ENCODE data around the gene EHD1.

The EHD1 gene

DNA sequence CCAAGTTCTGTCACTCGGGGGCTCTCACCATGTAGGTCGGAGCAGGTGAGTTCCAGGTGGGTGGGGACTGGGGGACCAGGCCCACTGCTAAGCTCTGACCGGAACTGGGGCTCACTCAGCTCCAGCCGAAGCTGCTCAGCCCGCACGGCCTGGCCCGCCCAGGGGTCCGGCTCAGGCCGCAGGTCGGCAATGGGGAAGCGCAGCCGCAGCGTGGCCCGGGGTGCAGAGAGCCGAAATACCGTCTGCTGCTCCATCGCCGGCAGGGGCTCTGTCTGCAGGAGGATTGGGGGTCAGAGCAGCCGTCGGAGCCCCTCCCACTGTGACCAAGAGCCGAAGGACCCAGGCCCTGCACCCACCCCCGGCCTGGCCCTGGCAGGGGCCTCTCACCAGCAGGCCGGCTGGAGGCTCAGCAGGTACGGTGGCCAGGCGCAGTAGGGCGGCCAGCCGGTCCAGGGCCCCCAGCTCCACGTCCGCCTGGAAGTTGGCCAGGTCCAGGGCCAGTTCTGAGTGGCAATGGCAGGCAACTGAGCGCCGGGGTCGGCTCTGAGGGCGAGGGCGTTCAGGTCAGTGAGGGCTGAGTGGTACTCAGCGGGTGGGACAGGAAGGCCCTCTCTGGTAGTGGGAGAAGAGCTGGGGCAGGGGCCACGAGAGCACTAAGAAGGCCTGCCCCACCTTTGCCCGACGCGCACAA, 31.4 kb upstream of the EHD1 start:
- no peak for DNase-seq

DNA sequence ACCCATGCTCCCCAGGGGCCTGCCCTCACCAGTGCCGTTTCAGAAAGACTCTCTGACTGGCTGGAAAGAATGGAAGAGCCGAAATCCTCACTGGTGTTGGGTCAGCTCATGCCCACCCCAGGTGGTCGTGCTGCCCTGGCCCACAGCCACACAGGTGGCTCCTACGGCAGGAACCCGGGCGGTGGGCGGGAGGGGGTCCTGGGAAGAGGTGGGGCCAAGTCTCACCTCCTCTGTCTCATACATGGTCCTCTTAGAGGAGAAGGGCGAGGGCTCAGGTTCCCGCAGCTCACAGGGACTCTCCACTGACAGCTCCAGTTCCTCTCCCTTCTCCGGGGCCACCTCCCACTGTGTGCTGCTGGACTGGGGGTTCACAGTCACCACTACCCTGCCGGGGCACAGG, 30.3 kb upstream of the EHD1 start:
- DNase-seq: no peak

DNA sequence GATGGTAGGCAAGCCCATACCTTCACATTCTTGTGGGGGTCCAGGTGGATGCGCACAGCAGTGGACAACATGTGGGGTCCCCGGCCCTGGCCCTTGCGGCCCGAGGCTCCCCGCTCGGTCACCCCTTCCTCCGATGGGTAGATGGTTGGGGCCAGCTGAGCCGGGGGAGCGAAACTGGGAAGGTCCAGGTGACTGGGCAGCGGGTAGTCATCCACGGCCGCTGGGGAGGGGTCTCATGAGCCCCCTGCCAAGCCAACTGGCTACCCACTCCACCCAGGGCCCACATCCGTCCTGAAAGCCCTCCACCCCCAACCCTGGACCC, 27.9 kb upstream of the EHD1 start:
- DNase-seq: no peak

DNA sequence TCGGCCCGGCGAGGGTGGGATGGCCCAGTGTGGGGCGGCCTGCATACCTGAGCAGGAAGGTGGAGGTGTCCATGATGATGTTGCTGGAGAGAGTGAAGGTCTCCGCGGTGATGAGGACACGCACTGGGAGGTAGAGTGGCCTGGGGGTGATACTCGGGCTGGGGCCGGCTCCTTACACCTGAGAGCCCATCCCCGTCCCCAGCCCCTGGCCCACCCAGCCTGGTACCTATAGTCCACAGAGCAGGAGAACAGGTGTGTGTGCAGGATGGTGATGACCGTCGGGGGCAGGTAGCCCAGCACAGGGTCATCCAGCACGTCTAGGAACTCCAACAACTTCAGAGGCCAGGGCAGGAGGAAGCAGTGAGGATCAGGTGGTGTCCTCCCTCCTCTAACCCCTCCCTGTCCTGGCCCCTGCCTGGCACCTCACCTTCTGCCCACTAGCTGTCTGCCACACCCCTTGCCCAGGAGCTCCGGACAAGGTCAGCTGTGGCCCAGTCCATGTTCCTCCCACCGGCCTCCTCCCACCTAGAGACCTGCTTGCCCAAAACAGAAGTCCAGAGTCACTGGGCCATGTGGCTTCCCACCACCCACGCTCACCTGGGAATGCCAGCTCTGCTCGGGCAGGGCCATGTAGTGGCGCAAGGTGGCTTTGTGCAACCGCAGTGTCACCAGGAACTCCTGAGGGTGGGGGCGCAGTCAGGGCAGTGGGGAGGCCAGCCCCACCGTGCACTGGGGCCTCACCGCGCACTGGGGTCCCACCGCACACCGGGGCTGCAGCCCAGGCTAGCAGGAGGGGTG, 27.3 kb upstream of the EHD1 start:
- no peak for DNase-seq

DNA sequence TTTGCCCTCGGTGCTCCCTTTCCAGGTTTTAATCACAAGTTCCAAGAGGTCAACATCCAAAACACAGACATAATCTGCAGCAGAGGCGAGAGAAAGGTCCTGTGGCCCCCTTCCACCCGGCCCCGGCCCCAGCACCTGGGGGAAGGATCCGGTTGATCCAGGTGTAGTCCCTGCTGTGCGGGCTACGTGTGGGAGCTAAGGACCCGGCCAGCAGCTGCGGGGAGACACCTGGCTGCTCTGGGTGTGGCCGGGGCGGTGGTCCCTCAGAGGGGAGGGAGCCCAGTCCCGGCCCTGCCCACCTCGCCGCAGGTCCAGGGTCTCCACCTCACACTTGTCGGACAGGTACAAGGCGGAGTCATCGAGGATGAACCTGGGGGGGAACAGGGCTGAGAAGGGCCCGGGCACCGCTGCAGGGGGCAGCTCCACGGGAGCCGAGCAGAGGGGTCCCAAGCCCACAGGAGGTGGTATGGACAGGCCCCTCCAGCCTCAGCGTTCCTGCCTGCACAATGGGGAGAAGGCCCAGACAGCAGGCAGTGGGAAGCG, 24.9 kb upstream of the EHD1 start:
- DNase-seq: no peak

DNA sequence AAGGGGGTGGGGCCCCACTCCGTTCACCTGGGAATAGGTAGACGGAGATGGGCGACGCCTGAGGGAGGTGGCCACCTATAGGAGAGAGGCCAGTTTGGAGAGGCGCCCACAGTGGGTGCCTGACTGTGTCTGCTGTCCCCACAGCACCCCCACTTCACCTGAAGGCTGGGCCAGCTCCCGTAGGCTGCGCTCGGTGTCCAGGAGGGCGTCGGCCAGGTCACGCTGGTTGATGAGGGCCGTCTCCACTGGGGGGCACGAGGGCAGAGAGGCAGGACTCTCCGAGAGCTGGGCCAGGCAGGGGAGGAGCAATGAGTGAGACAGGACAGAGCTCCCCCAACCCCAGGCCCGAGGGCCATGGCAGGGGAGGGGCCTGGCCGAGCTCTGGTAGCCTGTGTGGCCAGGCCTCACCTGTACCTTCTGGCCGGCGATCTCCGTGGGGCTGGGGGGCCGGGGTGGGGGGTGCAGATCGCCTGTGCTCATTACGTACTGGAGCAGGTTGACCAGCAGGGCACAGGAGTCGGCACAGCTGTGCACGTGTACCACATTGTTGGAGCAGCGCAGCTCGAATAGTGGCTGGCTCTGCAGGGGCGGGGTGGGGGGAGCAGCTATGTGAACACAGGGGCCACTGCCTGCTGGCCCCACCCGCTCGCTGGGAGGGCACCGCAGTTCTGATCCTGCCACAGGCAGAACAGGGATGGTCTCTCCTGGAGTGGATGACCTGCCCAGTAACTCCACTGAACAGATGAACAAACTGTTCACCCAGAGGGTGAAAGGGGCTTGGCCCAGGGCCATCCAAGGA, 23.9 kb upstream of the EHD1 start:
- DNase-seq: no peak

DNA sequence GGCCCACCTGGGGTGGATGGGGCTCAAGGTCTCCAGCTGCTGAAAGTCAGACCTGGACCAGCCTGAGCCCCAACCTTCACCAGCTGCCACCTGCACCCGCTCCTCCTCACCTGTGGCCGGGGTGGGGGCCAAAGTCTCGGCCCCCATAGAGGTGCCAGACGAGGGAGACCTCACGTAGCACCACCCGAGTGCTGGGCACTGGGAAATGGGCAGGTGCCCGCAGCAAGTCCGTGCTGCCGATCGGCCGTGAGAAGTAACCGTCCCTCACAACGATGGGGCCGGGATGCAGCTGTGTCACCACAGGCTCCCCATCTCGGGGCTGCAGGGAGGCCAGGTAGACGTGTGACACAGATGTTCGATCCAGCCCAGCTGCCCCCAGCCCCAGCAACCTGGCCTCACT, 22.4 kb upstream of the EHD1 start:
- DNase-seq: no peak

DNA sequence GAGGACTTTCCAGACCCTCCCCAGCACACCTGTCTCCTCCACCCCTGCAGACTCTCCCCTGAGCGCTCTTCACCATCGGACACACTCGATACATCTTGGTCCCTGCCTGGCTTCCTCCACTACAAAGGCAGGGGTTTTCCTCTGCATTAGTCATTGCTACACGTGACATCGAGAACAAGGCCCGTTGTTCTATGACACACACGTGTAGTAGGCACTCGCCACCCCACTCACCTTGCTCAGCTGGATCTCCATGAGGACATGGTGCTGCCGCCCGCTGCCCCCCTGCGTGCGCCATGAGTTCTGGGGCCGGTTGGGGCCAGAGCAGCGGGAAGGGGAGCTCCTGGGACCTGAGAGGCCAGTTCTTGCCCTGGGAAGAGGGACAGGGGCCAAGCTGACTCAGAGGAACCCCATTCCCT, 21.9 kb upstream of the EHD1 start:
- DNase-seq: peak; percentile 90

DNA sequence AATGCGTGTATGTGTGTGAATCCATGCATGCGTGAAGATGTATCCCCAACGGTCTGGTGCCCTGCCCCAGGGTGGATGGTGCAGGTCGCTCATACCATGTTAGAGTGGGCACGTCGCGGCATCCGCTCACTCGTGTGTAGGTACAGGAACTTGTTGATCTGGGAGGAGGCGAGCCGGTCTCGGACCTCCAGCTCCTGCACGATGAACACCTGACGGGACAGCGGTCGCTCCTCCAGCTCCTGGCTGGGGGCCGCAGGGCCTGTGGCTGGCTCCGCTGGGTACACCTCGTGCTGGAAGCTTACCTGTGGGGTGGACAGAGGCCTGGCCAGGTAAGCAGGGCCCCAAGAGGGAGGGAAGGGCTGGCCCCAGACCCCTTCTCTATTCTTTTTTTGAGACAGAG, 20.1 kb upstream of the EHD1 start:
- no peak for DNase-seq

DNA sequence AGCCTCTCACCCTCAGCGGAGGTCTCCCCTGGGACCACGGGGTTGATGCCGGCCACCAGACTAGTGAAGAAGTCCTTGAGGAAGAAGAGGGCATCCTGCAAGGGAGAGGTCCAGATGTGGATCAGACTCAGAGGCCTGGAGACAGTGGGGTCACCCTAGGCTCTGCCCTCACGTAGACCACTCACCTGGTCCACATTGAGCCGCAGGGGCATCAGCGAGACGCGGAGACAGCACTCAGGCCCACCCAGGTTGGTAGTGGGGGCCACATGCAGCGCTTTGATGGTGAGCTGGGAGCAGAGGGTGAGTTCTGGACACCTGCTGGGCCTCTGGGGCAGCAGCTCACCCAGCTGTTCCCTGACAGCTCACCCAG, 19.6 kb upstream of the EHD1 start:
- DNase-seq: no peak

DNA sequence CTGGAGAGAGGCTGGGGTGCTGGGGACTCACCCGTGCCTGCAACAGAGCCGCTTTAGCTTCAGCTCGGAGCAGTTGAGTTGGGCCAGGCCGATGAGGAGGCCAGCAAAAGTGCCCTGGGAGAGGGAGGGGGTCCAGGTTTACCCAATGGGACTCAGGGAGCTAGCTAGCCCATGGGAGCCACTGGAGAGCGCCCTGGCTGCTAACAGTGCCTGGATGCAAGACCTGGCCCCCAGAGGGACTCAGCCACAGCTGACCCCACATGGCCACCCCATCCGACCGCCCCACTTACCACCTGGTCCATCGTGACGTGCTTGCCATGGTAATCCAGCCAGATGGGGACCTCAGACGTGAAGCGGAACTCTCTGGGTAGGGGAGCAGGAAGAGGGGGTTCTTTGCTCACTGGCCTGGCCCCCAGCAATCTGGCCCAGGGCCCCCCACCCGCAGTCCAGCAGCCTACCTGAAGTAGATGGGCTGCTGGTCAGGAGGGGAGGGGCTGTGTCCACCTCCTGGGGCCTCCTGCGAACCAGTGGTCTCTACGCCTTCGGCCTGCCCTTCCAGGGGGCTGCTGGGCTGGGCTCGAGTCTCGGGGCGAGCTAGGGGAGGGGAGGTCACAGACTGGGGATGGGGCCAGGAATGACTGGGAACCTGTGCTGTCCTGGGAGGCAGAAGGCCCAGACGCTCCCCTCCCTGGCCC, 19.1 kb upstream of the EHD1 start:
- no peak for DNase-seq

DNA sequence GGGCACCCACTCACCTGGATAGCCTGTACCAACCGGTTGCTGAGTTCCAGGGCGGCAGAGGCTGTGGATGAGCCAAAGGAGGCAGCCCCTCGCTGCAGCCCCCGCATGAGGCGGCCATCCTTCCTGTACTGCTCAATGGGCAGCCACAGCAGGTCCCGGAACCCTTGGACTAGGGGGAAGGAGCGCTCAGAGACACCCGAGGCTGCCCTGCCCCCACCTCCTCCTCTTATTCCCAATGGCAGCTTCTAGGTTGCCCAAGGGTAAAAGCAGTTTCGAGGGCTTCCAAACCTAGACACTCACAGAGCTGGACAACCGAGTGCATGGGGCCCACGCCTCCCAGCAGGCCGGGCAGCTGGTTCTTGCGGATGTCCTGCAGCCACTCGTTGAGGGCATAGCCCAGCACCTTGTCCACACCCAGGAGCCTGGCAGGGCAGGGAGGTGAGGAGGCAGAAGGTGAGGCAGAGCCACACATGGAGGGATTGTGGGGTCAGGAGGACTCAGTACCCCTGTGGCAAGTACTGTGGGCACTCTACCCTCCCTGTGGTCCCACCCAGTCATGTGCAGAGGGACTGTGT, 18.1 kb upstream of the EHD1 start:
- no peak for DNase-seq

DNA sequence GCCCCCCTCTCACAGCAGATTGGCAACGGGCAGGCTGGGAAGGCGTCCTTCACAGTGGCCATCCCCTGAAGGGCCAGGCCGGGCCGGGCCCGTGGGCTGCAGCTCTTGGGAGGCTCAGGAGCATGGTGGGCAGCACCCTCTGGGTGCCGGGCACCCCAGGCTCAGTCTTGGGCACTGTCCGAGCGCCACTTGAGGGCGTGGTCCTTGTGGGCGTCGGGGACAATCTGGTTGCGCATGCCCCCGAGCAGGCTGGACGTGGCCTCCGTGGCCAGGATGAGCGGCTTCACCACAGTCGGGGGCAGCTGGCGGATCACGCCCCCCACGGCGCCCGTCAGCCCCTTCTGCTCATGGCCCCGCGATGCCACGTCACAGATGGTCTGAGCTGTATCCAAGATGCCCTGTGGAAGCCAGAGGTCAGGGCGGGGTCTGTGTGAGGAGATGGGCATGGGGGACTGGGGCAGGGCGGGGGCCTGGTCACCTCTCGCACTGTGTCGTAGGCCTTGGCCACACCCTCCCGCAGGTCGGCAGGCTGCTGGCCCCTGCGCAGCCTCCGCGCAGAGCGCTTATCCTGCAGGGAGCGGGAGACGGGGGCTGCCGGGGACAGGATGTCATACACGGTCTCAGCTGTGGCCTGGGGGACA, 16.5 kb upstream of the EHD1 start:
- no peak for DNase-seq

DNA sequence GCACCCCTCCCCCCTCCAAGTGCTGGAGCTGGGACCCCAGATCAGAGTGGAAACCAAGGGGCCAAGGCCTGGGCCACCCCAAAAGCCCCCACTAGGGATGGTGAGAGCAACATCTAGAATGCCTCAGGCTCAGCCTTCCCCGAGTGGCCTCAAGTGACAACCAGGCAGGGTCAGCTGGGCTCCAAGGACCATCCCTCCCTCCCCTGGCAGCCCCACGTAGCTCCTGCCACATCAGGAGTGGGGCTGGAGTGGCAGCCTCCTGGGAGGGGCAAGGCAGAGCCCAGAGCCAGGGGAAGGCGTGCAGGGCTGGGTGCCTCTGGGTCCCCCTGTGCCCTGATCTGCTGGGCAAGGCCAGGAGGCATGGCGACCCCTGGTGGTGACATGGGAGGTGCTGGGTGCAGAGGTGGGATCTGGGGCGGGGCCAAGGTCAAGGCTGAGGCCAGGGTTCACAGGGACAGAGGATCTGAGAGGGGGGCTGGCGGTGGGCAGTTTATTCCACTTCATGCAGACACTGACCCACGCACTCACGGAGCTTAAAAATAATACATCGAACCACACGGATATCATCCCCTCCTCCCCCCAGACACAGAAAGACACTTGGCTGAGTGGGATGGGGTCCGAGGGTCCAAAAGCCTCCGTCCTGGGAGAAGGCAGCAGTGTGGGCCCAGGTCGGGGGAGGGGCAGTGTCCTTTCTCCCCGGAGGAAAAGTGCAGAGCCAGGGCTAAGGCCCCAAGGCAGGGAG, 15.8 kb upstream of the EHD1 start:
- peak; percentile 81 for DNase-seq

DNA sequence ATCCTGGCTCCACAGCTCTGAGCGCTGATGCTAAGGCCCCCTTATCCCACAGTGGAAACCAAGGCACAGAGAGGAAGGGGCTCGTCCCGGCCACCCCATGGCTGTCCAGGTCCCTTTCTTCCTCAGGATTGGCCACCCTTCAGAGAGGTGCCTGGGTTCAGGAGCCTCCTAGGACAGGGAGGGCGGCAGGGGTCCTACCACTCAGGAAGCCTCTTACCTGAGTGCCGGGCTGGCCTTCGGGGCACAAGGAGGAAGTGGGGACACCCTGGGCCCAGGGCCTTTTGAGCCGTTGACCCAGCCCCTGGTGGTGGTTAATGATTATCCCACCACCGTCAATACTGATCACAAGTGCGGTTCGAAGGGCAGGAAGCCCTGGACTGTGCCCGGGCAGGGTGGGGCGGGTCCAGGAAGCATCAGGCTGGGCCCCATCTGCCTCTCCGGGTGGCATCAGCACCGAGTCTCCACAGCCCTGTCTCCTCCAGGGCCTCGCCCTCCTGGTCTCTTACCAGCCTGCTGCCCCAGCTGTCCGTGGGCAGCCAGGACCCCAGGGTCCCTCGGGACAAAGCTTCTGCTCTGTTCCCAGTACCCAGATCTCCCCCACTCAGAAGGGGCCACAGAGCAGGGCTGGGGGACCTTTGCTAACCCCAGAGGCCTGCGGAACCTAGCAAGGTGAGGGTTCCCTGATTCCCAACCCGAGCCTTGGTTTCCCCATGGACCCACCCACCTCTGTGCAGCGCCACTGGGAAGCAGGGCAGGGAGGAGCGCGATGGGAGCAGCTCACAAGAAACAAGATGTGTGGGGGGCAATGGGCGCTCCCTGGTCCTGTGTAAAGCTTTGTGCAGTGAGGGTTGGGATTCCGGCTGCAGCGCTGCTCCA, 15.0 kb upstream of the EHD1 start:
- DNase-seq: no peak

DNA sequence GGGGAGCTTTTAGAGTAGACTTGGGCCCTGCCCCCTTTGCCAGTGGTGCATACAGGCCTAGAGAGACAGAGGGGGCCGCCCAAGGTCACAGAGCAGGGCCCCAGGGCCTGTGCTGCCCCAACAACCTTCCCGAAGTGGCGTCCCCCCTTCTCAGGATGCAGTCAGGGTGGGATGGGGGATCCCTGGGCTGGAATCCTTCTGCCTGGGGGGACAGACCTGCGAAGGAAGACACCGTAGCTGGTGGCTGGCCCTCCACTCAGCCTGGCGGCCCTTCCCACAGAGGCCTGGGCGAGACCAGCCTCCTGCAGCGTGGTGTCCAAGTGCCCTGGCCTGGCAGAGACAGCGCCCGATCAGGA, 14.4 kb upstream of the EHD1 start:
- no peak for DNase-seq

DNA sequence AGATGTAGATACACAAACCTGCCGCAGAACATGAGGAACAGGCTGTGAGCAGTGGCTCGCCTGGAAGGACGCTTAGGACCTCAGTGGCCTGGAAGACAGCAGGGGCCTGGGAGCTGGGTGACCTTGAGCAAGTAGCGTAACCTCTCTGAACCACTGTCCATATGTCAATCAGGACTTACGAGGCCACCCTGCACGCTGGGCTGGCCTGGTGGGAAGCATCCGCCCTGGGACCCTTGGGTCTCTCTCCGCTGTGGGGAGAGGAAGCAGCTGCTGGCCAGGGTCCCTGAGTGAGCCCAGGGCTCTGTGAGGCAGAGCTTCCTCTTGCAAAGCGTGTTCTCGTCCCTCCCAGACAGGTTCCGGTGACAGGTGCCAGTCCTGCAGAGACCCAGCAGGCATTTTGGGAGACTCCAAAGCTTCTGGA, 14.0 kb upstream of the EHD1 start:
- no peak for DNase-seq

DNA sequence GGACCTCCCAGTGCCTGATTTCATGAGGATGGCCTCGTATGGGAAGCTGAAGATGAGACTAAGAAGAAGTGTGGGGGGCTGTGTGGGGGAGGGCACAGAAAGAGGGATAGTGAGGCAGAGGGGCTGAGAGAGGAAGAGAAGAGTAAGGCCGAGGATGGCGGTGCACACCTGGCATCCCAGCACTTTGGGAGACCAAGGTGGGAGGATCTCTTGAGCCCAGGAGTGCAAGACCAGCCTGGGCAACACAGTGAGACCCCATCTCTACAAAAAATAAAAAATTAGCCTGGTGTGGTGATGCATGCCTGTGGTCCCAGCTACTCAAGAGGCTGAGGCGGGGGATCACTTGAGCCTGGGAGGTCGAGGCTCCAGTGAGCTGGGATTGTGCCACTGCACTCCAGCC, 13.5 kb upstream of the EHD1 start:
- no peak for DNase-seq

DNA sequence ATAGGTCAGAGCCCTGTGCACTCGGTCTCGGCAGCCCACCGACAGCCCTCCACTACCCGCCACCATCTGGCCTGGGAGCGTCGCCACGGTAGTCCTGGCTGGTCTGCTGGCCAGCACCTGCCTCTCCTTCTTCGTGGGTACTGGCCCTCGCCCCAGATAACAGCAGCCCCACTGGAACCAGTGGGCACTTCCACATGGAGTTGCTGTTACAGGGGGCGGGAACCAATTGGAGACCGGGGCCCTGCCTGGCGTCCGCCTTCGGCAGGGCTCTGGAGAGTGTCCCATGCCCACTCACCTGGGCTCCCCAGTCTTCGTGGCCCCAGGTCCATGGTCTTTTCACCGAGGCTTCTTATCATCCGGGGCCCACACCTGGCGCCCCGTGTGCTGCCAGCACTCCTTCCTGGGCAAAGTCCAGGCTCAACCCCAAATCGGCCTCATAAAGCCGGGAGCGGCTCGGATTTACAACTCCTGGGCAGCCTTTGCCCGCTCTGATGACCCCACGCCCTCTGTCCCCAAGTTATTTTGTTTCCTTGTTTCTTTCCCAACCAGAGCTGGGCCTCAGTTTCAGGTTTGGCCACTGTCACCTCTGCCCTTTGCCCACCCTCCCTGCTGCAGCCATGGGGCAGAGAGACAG, 12.9 kb upstream of the EHD1 start:
- DNase-seq: no peak

DNA sequence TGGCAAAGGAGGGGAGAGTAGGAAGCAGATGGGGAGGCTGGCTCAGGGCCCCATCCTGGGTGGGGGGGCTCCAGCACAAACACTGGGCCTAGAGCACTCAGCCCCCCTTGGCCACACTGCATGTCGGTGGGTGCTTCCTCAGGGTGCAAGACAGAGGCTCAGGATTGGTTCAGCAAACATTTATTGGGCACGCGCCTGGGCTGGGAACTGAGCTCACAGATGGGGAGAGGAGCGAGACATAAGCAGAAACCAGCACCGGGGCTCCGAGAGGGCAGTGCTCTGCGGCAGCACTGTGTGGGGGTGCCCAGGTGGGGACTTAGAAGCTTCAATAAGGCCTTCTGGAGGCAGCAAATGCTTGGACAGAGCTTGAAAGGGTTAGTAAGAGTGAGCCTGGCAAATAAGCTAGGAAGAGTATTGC, 12.1 kb upstream of the EHD1 start:
- no peak for DNase-seq

Measured in CD4-positive, alpha-beta T cell treated with Interleukin-4 for 4 hours (primary cell).